NCI-H345 treated with DMSO at 0.1 percent for 48 hours (cell line): ENCODE results near the gene STS.

Experiments
- DNase-seq: peaks from one replicate; lab custom pipeline; 2025; ENCODE audit not compliant: unreplicated experiment; lab: John Stamatoyannopoulos, UW

Gene STS, protein sequence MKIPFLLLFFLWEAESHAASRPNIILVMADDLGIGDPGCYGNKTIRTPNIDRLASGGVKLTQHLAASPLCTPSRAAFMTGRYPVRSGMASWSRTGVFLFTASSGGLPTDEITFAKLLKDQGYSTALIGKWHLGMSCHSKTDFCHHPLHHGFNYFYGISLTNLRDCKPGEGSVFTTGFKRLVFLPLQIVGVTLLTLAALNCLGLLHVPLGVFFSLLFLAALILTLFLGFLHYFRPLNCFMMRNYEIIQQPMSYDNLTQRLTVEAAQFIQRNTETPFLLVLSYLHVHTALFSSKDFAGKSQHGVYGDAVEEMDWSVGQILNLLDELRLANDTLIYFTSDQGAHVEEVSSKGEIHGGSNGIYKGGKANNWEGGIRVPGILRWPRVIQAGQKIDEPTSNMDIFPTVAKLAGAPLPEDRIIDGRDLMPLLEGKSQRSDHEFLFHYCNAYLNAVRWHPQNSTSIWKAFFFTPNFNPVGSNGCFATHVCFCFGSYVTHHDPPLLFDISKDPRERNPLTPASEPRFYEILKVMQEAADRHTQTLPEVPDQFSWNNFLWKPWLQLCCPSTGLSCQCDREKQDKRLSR

DNA sequence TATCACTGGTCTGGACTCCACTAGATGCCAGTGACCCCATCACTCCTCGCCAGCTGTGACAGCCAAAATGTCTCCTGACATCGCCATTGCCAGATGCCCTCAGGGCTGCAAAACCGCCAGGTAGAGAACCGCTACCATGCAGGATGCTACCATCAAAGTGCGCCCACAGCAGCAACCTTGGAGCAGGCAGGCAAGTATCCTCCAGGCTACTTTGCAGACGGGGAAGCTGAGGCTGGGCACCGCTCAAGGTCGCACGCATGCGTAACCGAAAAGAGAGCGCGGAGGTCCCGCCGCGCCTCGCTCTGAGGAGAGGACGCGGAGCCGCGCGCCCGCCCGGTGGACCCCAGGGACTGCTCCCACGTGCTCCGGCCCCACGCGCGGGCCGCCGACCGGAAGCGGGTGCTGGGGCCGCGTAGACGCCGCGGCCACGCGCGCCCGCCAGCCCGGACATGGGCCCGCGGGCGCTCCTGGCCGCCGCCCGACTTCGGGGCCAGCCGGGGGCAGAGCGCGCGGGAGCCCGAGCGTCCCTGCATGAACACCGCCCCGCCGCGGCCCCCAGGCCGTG, at the start of gene STS:
STS (plus strand) TSS at position 300 of the 565 bp plus-strand sequence. CDS start 105,488 bp downstream, outside the sequence.
- DNase-seq, result no peak

DNA sequence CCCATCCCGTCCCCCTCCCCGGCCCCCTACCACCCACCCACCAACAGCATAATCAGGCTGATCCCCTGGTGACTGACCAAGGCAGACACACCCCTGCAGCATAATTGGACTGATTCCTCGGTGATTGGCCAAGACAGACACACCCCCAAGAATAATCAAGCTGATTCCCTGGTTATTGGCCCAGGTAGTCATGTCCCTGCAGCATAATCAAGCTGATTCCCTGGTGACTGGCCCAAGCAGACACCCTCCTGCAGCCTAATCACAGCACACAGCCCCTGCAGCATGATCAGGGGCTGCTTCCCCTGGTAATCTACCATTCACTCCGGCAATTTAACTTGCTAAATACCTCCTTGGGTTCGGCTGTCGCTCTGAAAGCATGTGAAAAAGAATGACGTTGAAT, 47.5 kb upstream of the STS start:
- DNase-seq, result no peak

DNA sequence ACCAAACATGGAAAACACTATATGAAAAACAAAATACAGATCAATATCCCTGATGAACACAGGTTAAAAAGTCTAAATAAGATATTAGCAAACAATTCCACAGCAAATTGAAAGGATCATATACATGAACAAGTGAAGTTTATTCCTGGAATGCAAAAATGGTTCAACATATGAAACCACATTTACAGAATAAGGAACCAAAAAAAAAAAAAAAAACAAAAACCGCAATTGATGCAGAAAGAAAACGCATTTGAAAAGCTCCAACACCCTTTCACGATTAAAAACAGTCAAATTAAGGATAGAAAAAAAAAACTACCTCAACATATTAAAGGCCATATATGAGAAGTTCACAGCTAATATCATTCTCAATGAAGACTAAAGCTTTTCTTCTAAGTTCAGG, 45.4 kb upstream of the STS start:
- no peak for DNase-seq

DNA sequence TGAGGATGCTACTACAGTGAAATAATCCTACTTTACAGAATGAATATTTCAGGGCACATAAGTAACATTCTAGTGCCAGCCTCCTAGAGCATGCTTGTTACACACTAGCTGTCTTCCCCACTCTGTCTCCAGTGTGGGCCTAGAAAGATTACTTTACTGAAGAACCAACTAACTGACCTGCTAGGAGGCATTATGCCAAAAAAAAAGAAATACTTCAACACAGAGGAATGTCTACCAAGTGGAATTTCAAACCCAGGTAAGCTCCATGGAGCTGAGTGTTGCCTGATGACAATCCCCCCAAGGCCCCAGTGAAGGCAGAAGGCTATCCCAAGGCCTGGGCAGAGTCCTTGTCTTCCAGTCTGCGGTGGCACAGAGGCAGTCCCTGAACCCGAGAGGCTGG, 40.9 kb upstream of the STS start:
- DNase-seq, result no peak

DNA sequence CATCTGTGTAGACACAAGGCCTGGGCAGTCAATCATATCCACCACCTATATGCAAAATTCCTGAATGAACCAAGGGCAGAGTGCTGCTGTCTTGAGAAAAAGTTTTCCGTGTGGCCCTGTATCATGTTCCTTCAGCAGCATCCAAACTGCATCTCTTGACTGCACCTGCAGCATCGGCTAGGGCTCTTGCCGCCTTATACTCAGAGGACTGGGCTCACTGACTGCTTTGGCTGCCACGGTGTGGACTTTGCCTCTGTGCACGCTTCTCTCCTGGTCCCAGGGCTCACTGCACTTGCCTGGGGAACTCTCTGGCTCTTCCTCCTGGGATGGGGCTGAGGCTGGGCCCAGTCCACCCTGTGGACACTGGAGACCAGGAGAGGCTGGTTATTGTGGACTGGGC, 39.5 kb upstream of the STS start:
- DNase-seq, result no peak

DNA sequence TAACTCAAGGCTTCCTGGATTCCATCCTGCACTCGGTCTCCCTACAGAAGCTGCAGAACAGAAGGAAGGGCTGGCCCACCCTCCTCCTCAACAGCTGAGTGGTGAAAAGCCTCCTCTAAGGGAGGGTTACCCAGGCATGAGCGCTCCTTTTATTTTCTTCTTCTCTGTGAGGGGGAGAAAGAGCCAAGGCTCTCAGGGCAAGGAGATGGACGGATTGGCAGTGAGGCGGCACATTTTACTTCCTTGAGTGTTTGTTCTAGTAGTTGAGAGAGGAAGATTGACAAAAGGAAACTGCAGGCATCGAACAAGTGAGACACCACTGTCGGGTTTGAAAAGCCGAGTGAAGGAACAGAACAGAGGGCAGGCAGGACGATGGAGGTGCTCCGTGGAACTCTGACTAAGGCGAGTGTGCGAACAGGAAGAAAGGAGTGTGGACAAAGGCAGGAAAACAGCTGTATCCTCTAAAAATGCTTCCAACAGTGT, 38.4 kb upstream of the STS start:
- no peak for DNase-seq

DNA sequence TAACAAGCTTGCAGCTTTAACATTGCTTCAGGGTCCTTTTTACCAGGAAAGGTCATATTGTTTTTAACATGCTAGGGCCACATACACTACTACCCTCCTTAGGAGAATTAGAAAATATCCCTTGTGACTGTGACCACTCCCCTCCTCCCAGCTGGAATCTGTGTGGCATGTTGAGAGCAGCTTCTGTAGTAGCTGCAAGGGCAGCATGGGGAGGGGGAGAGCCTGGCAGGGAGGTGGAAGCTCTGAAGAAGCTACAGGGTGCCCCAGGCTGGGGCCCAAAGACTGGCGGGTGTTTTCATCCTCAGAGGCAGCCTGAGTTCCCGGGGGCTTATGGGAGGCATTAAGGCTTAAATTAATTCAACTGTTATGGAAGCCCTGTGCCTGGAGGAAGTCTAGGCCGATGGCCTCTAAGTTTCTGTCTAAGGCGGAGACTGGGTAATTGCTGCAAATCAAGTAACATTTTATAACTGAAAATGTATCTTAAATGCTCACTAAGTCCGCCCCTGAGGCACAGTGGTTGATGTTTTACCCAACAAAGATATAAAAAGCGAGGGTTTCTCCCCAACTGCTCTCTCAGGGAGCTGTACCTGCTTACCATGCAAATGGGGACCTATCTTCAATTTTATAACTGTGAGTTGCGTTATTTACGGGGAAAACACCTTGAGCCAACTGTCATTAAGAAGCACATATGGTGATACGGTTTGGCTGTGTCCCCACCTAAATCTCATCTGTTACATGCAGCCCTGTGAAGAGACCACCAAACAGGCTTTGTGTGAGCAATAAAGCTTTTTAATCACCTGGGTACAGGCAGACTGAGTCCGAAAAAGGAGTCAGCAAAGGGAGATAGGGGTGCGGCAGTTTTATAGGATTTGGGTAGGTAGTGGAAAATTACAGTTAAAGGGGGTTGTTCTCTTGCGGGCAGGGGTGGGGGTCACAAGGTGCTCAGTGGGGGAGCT, 37.4 kb upstream of the STS start:
- DNase-seq, result no peak

DNA sequence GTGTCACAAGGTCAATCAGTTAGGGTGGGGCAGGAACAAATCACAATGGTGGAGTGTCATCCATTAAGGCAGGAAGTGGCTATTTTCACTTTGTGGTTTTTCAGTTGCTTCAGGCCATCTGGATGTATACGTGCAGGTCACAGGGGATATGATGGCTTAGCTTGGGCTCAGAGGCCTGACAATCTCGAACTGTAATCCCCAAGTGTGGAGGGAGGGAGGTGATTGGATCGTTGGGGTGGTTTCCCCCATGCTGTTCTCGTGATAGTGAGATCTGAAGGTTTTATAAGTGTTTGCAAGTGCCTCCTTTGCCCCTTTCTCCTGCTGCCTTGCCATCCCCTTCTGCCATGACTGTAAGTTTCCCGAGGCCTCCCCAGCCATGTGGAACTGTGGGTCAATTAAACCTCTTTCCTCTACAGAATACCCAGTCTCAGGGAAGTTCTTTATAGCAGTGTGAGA, 36.7 kb upstream of the STS start:
- no peak for DNase-seq

DNA sequence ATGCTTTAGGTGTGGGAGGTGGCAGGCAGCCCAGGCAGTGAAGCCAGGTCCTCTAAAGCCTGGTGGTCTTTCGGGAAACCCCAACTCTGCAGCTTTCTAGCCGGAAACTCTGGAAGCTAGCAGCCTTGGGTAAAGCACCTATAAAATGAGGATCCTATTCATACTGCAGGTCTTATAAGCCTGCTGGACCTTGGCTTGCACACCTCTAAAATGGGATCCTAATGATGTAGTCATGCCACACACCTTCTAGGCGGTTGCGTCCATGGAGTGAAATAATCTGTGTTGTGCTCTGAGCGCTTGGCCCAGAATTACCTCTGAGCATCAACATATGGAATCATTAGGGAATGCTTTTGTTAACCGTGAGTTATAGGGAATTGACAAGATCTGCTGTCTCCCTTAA, 36.0 kb upstream of the STS start:
- DNase-seq, result no peak

DNA sequence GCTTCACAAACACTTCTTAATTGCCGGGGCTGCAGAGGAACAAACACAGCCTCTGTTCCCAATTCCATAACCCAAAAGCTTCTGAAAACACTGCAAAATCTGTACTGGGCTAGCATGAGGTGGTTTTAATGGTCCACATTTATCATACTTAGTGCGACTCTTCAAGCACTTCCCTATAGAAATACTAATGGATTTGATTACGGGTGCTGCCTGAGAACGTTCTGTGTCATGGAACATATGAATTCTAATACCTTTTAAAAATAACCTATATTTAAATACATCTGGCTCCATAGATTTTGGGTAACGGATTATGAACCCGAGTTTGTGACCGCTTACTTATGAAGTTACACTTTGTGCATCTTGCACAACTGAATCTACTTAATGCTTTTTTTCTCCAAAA, 35.4 kb upstream of the STS start:
- DNase-seq, result no peak

DNA sequence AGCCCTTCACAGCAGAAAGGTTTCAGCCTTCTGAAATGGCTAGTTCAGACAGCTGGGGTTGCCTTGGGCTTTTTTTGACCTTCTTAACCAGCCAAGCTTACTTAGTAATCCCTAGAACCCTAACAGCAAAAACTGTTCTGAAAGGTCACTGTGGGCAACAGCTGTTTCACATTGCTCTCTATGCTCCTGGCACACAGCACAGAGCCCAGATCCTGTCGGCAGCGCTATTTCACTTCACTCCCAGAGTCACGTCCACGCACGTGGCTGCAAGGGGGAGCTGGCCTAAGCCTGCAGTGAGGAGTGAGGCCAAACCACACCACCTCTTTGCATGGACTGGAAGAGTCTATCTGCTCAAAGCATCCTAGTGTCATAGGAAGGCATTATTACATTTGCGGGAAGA, 32.0 kb upstream of the STS start:
- DNase-seq, result no peak

DNA sequence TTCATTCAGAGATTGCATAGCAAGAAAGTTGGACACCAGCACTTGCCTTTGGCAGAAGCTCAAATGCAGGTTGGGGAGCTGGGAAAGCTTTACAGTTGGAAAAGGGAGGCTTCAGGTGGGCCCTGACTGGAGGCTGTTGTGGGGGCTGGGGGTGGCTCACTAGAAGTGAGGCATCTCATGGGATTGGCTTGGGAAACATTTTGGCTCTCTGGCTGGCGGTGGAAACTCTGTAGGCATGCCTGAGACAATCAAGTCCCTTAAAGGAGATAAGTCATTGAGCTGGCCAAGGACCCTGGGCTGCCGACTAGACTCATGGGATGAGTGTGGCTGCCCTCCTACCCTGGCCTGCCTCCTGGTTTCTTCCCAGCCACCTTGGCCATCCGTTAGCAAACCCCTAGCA, 31.4 kb upstream of the STS start:
- no peak for DNase-seq

DNA sequence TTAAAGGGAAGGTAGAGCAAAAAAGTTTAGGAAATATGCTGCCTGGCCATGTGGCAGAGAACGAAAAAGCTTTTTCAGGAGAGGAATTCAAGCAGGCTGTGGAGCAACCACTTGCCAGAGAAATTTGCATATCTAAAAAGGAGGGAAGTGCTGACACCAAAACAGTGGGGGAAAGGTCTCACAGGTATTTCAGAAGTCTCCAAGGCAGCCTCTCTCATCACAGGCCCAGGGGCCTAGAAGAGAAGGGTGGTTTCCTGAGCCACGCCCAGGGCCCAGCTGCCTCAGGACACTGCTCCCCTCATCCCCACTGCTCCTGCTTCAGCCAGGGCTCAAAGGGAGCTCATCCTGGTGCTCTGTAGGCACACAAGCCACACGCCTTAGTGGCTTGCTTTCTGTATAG, 29.9 kb upstream of the STS start:
- no peak for DNase-seq

DNA sequence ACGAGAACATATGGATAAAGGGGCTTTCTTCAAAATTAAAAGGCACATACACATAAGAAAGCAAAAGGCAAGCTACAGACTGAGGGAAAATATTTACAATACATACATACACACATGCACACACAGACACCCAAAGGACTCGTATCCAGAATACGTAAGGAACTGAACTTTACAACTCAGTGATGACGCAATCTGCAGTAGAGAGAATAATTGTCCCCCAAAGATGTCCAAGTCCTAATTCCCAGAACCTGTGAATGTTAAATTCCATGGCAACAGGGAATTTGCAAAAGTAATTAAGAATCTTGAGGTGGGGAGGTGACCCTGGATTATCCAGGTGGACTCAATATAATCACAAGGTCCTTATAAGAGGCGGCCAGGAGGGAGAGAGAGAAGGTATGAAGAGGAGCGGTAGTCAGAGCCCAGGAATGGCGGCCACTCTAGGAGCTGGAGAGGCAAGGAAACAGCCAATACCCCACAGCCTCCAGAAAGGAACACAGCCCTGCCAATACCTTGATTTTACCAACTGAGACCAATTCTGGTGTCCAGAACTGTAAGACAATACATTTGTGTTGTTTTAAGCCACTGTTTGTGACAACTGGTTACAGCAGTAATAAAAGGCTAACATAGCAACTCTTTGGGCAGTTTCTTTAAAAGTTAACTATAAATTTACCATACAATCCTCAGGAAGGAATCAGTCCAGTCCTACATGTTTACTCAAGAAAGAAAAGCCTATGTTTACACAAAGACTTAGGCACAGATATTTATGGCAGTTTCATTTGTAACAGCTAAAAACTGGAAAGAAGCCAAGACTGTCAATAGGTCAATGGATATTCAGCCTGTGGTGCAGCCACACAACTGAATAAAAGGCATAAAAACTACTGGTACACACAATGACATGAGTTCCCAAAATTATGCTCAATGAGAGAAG, 27.3 kb upstream of the STS start:
- peak; percentile 52 for DNase-seq

DNA sequence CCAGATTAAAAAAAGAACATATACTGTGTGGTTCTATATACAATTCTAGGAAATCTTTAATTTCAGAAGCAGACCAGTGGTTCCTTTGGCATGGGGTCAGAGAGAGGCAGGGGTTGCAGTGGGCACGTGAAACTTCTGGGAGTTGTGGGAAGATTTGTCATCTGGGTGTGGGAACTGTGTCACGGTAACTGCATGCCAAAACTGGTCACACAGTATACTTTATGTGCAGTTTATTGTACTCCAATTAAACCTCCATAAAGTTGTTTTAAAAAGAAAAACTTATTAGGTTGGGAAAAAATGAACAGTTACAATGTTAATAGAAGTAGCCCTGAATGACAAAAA, 26.7 kb upstream of the STS start:
- DNase-seq, result no peak

DNA sequence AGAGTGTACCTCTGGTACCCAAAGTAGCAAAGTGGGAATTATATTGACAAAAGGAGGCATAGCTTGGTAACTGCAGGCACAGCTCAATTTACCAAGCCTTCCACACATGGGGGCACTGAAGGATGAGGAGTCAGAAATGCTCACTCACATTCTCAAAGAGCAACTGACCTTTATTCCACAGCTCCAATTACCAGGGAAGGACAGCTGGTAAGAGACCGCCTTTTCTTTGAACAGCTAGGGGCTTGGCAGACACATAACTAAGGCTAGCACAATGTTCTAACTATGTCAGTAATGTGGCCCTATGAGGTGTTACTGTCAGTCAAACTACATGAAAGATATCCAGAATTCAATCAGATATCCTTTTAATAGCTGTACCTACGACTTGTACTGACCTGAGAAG, 20.5 kb upstream of the STS start:
- DNase-seq, result no peak

DNA sequence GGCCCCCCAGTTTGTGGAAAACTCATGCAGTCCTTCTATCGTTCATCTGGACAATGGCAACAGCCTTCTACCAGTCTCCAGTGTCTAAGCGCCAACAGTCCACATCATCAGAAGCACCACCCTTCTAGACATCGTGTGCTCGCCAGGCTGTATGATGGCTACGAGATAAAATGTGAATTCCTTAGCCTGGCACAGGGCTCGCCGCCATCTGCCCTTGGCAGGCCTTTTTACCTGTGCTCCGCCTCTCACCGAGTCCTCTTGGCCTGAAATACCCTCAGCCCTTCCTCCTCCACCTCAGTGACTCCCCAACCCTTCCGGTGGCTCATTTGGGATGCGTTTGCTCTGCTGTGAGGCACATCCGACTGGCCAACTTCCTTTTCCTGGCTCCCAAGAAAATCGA, 15.9 kb upstream of the STS start:
- no peak for DNase-seq

DNA sequence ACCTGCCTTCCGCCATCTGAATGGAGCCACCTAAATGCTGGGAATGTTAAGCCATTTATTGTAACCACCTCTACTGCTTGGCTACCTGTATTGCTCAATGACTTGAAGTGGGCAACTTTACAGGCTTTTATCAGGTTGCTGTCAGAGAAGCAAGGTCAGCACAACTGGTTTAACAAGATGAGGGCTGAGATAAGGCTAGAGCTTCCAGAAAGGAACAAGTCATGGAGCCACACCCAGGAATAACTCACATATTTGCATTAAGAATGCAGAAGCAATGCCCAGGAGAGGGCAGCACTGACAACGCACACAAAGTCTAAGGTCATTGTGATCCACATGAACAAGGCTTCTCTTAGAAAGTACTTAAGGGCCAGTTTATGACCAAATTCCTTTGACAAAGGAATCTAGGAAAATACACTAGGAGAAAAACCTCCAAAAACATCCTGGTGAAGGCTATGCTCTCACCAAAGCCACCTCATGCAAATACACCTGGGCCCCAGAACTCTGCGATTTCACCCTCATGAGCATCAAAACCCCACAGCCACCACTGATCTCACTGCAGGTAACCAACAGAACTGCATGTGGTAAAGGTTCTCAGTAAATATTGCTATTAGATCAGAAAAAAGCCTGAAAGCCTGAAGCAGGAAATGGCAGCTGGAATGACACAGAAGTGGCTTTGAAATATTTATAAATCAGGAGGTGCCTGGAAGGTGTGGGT, 15.0 kb upstream of the STS start:
- DNase-seq, result no peak

DNA sequence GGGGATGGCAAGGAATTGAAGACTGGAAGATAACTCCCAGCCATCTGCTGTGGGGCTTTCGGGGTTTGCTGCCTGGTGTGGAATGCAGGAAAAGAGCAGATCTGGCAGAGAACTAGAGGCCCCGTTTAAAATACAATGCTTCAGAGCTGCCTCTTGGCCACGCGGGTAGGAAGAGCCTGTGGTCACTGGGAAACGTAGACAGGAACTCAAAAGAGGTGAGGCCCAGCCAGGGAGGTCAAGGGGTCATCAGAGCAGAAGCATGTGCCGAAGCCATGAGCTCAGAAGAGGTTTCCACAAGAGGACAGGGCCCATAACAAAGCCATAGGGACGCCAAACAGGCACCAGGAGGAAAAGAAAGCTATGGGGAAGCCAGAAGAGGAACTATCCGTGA, 14.5 kb upstream of the STS start:
- no peak for DNase-seq

DNA sequence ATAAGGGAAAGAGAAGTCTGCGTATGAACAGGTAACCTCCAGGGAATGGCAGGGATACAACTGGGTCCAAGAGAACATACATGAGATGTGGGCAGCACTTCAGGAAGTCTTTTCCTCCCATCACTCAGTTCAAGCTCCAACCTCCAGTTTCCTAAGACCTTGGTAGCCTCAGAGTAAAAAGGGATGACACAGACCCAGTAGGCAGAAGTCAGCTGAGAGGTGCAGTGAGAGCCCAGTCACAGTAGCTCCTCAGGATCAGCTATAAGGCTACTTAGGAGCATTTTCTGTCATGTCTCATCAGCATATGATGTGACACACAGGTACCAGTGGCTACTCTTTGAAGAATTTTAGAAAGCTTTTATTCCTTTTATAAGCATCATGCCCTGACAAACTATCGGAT, 12.5 kb upstream of the STS start:
- DNase-seq, result no peak
